ENCODE results near the gene ZC3H11A.
A peak's percentile ranks its signal among the peaks of the same experiment; 100 is the strongest.
"Not testable (repeated sequence)": the region's sequence is repeated elsewhere in the genome, so short reads cannot be mapped to it uniquely, and the experiment has no call there.

Gene ZC3H11A

GRCh38 chr1:203795441-203796235, at the start of gene ZC3H11A, which contains the start of gene ZBED6:
Gene ZC3H11A (plus strand): TSS chr1:203795623. CDS start chr1:203817071, 21,448 bp downstream.
Gene ZBED6 (plus strand): TSS chr1:203795623. CDS start chr1:203797523, 1,900 bp downstream.
- DNase-seq, result peak; percentile 98

- no peak for DNase-seq
Observed at GRCh38 chr1:203746281-203746680, 49.1 kb upstream of the ZC3H11A start.

DNA sequence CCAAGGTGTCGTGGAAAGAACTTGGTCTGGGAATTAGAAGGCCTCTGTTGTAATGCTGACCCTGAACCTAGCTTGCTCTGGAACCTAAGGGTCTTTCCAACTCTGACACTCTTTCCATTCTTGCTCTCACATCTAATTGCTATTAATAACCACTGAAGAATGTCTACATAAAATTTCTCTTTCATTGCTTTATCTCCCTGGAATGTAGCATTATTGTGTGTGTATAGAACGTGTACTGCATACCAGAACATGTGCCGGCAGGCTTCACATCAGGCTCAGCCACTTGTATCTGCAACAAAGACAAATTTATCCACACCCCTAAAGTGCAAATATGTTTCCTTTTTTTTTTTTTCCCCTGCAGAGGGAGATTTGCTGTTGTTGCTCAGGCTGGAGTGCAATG, 44.4 kb upstream of the ZC3H11A start:
- DNase-seq, result no peak

DNA sequence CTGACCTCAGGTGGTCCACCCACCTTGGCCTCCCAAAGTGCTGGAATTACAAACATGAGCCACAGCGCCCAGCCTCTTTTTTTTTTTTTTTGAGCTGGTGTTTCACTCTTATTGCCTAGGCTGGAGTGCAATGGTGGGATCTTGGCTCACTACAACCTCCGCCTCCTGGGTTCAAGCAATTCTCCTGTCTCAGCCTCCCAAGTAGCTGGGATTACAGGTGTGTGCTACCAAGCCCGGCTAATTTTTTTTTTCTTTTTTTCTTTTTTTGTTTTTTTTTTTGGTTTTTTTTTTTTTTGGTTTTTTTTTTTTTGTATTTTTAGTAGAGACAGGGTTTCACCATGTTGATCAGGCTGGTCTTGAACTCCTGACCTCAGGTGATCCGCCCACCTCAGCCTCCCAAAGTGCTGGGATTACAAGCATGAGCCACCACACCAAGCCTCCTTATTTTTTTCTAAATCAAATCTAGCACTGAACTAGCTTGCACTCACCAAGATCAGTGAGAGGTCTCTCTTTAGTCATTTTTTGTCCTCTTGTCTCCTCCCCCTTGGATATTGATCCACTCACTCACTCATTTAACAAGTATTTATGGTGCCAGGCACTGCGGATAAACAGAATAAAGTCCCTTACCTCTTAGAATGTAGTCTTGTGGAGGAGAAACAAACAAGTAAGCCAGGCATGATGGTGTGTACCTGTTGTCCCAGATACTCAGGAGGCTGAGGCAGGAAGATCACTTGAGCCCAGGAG, 43.6 kb upstream of the ZC3H11A start:
- DNase-seq, result not testable (repeated sequence)

GRCh38 chr1:203754455-203754864, 41.0 kb upstream of the ZC3H11A start:
- no peak for DNase-seq

DNA sequence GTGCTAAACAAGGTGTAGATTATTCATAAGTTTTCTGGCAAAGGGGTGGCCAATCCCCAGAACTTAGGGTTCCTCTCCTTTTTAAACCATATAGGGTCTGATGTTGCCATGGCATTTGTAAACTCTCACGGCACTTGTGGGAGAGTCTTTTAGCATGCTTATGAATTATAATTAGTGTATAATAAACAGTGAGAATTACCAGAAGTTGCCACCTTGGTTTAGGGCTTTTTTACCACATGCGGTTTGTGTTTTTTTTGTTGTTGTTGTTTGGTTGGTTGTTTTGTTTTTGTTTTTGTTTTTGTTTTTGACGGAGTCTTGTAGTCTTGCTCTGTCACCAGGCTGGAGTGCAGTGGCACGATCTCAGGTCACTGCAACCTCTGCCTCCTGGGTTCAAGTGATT, 39.4 kb upstream of the ZC3H11A start:
- DNase-seq, result no peak

DNA sequence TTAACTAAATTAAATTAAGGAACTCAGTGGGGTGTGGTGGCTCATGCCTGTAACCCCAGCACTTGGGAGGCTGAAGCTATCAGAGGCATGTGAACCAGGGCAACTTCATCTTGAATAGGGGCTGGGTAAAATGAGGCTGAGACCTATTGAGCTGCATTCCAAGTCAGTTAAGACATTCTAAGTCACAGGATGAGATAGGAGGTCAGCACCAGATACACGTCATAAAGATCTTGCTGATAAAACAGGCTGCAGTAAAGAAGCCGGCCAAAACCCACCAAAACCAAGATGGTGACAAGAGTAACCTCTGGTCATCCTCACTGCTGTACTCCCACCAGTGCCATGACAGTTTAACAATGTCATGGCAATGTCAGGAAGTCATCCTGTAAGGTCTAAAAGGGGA, 36.7 kb upstream of the ZC3H11A start:
- DNase-seq, result not testable (repeated sequence)

DNA sequence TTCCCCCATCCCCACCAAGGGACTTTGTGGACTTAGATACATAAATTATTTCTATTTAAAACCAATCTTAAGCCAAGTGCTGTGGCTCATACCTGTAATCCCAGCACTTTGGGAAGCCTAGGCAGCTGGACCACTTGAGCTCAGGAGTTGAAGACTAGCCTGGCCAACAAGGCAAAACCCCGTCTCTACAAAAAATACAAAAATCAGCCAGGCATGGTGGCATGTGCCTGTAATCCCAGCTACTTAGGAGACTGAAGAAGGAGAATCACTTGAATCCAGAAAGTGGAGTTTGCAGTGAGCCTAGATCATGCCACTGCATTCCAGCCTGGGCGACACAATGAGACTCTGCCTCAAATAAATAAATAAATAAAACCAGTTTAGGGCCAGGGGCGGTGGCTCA, 34.9 kb upstream of the ZC3H11A start:
- no peak for DNase-seq

DNA sequence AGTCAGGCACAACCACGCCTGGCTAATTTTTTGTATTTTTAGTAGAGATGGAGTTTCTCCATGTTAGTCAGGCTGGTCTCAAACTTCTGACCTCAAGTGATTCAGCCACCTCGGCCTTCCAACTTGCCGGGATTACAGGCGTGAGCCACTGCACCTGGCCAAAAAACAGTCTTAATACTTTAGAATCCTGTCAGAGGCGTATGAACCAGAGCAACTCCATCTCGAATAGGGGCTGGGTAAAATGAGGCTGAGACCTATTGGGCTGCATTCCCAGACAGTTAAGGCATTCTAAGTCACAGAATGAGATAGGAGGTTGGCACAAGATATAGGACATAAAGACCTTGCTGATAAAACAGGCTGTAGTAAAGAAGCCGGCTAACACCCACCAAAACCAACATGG, 33.5 kb upstream of the ZC3H11A start:
- DNase-seq, result not testable (repeated sequence)

DNA sequence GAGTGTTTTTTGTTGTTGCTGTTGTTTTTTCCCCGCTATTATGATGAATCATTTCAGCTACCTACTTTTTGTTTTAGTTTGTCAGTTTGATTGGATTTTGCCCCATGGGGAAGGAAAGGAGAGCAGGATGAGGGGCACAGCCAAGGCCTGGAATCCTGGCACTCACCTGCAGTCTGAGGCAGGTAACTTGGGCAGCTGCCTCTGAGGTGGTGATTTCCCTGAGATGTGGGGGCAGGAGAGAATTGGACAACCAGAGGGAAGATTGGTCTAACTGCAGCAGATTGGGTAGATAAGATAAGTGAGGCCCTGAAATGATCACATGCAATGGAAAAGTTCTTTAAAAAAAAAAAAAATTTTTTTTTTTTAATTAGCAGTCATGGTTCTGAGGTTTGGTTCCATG, 31.9 kb upstream of the ZC3H11A start:
- no peak for DNase-seq

DNA sequence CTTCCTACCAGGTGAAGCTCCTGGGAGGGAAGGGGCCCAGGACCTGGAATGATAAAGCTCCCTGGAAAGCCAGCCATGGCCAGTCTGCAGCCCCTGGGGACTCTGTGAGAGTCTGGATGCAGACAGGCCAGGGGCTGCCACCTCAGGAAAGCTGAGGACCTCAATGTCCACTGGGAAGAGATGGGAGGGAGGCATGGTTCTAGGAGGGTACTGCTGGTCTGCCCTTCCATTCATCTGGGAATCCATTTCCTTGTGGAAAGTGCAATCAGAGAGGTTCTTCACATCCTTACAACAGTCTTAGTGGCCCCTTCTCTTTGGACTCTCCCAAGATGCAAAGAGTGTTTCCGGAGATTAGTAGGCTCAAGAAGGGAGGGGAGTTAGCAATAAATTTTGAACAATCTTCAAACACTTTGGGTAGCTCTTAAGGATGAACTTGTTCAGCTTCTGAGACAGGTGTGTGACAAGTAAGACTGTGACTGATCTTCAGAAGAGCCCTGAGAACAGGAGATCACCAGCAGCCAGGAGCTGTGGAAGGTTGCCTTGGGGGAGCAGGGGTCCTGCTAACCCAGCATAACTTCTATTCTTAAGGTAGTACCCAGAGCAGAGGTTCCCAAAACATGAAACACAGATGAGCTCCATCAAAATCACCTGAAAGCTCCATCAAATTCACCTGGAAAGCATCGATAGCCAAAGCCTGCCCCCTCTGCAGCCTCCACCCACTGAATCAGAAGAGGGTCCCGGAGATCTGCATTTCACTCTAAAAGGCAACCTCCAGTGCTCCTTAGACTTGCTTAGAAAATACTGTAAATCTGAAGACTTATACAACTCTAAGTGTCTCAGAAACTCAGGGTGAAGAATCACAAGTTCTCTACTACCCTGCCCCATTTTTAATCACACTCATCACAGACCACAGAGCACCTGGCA, 31.1 kb upstream of the ZC3H11A start:
- no peak for DNase-seq

GRCh38 chr1:203765029-203765837, 30.2 kb upstream of the ZC3H11A start, which contains the start of gene LAX1:
Gene LAX1 (plus strand): TSS chr1:203765183. CDS start chr1:203765566, 383 bp downstream.
- DNase-seq, result no peak

DNA sequence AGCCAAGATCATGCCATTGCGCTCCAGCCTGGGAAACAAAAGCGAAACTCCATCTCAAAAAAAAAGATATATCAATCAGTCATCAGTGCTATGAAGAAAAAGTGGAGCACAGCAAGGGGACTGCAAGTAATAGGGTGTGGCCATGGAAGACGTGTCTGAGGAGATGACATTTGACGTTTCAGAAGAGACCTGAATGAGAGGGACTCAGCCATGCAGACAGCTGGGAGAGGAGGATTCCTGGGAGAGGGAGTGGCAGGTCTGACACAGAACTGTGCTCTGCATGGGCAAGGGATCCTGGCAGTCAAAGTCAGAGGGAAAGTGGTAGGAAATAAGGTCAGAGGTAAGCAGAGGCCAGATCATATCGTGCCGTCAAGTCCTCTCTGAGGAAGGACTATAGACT, 27.2 kb upstream of the ZC3H11A start:
- no peak for DNase-seq

DNA sequence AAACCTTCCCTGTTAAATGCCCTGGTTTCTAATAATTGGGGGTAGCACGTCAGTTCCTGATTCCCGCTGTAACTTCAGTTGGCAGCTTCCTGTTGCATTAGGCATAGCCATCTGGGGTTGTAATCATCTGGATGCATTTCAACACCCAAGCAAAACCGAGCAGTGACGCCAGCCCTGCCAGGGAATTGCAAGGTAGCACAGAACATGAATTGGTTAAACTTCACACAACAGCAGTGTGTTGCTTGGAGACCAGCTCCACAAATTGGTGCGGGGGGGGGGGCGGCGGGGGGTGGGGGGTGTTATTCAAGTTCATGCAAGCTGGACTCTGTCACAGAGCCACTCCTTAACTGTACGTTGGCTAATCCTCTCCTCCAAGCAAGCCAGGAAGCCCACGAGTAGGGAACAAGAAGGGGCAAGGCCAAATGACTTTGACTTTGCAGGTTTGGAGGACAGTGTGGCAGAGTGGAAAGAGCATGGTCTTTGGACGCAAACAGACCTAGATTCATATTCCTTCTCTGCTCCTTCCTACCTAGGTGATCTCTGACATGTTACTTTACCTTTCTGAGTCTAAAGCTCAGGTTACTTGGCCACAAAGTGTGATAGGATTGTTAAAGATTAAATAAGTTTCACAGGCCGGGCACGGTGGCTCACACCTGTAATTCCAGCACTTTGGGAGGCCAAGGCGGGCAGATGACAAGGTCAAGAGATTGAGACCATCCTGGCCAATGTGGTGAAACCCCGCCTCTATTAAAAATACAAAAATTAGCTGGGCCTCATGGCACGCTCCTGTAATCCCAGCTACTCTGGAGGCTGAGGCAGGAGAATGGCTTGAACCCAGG, 25.7 kb upstream of the ZC3H11A start:
- no peak for DNase-seq

DNA sequence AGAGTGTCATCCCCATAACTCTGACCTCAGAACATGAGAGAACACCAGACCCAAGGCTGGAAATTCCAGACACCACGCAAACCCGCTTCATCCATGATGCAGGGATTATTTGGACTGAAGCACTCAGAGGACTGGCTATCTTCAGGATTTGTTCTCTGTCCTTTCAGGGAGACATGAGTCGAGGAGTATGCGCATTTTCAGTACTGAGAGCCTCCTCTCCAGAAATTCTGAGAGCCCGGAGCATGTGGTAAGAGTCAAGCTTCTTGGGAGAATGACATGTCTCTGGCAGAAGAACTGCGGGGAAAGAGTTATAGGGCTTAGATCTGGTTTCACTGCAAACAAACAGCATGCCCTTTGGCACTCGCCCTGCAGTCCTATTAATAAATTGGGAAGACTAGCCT, 23.5 kb upstream of the ZC3H11A start:
- DNase-seq, result no peak

DNA sequence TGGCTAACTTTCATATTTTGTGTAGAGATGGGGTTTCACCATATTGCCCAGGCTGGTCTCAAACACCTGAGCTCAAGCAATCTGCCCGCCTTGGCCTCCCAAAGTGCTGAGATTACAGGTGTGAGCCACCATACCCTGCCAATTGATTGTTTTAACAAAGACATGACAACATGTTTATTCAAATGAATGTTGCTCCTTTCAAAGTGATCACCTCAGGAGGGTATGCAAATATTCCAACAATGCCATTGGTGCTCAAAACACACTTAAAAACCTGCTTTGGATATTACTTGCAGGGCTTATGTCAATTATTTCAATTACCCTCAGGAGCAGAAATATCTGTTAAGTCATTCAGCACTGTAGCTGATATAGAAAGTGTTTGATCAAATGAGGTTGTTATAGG, 22.6 kb upstream of the ZC3H11A start:
- DNase-seq, result no peak

DNA sequence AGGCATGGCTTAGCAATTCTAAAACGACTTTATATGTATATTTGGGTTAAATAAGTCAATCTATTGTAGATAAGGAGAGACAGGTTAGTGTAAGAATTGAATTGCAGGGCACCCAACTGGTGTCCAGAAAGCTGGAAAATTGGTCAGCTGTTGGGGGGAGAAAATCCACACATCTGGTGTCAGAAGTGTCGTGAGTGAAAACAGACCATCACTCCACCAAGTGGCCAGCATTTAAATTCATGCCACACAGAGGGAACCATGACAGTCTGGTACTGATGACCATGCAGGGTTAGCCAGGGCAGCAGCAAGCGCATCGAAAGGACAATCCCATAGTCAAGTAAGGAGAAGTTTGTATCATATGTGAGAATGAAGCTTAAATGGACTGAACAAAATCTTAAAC, 18.8 kb upstream of the ZC3H11A start:
- peak; percentile 66 for DNase-seq

- DNase-seq, result no peak
Observed at GRCh38 chr1:203777596-203777995, 17.8 kb upstream of the ZC3H11A start.

DNA sequence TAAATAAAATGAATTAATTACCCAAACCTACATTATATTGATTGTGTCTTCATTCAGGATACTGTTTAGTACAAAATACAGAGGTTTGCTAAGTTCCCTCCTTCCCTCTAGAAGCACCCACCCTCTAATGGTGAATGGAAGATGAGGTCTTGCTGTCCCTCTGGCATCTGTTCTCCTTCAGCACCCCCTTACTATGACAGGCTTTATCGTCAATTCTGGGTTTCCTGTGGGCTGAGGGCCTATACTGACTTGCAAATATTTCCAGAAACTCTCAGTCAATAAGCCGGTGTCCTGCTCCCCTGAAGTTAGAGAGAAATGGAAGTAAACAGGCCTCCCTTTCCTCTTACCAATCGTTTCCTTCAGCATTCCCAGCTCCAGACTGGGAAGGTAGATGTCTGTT, 17.3 kb upstream of the ZC3H11A start:
- DNase-seq, result no peak

DNA sequence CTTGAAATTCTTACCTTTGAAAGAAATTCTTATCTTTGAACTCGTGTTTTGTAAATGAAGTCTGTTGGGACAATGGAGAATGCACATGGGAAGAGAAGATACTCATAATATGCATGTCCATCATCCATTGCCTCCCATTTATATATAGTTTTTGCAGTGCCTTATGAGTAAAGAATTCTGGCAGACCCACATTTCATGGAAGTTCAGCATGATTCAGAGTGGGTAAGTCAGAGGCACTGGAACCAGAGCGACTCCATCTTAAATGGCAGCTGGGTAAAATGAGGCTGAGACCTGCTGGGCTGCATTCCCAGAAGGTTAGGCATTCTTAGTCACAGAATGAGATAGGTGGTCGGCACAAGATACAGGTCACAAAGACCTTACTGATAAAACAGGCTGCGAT, 16.6 kb upstream of the ZC3H11A start:
- DNase-seq, result no peak

DNA sequence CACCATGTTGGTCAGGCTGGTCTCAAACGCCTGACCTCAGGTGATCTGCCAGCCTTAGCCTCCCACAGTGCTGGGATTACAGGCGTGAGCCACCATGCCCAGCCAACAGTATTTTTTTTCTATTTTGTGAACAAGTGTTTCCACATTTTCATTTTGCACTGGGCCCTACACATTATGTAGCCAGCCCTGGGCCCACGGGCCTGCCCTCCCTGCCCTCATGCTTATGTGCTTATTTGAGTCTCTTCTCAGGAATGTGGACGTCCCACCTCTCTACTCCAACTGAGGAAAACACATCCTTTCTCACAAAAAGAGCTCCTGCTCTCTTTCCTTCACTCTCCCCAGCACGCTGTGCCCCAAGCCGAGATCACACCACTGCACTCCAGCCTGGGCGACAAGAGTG, 13.5 kb upstream of the ZC3H11A start:
- no peak for DNase-seq
